Spleen (tissue), 11 donors: Measurements from ENCODE around the gene TYW5. TPM values are rescaled to one million over a fixed set of nuclear protein-coding genes. Genes with fewer than 3 reads are reported as not detected.
A peak's percentile ranks its signal among the peaks of the same experiment; 100 is the strongest.

Experiments
- DNase-seq: peaks from one replicate; pipeline ENCODE4 v3.0.0-alpha.2; 2020
- H3K27ac ChIP-seq, 8 donors: fragments of 200-600 bp; sonication (generic) in 7 of 8; 1 replicate in 4 of 8; 2 replicates in 4 of 8; pipeline versions ENCODE4 v1.5.0 to v1.8.0; 2016 to 2021; ENCODE audit warnings: inconsistent platforms in 4 of 8, mild to moderate bottlenecking in 4 of 8, moderate library complexity in 1 of 8
- H3K27me3 ChIP-seq, 7 donors: fragments of 200-600 bp; sonication (generic) in 6 of 7; replicated peaks in 1 of 7; 1 replicate in 4 of 7; 2 replicates in 3 of 7; pipeline versions ENCODE4 v1.5.0 to v1.8.0; 2016 to 2021; ENCODE audit warnings: inconsistent platforms in 3 of 7, mild to moderate bottlenecking in 1 of 7
- H3K36me3 ChIP-seq, 6 donors: fragments of 200-600 bp; sonication (generic) in 5 of 6; 1 replicate in 4 of 6; 2 replicates in 2 of 6; pipeline versions ENCODE4 v1.5.0 to v1.8.0; 2016 to 2021; ENCODE audit warnings: inconsistent platforms in 2 of 6
- H3K4me1 ChIP-seq, 6 donors: fragments of 200-600 bp; sonication (generic) in 5 of 6; 1 replicate in 3 of 6; 2 replicates in 3 of 6; pipeline versions ENCODE4 v1.5.0 to v1.8.0; 2016 to 2021; ENCODE audit warnings: inconsistent platforms in 3 of 6
- H3K4me3 ChIP-seq, 8 donors: fragments of 200-600 bp; sonication (generic) in 7 of 8; 1 replicate in 4 of 8; 2 replicates in 4 of 8; pipeline versions ENCODE4 v1.5.0 to v1.8.0; 2016 to 2021; ENCODE audit warnings: inconsistent platforms in 4 of 8, mild to moderate bottlenecking in 4 of 8, moderate library complexity in 2 of 8
- H3K9me3 ChIP-seq, 8 donors: fragments of 200-600 bp; sonication (generic) in 7 of 8; 1 replicate in 4 of 8; 2 replicates in 4 of 8; pipeline versions ENCODE4 v1.5.0 to v1.8.0; 2016 to 2021; ENCODE audit warnings: inconsistent platforms in 4 of 8
- POLR2A ChIP-seq, 3 donors: fragments of 450-650 bp; IDR thresholded peaks; one replicate each; pipeline ENCODE4 v1.5.1; 2017; ENCODE audit warnings: antibody characterized with exemption in 3 of 3, mild to moderate bottlenecking in 1 of 3
- POLR2AphosphoS5 ChIP-seq, 3 donors: sonication (generic); formaldehyde crosslinking; IDR thresholded peaks; one replicate each; pipeline ENCODE4 v1.5.1; 2017; ENCODE audit warnings: antibody characterized with exemption in 3 of 3
- WGBS, 5 donors: extraction: QIAGEN DNeasy Blood & Tissue Kit in 3 of 5; methylation state at CpG; one replicate each; pipeline versions ENCODE4 v1.1.5 to v1.1.7; 2013 to 2018; 5-methylcytosine and 5-hydroxymethylcytosine counted together
- intact Hi-C: fragments of 100-400 bp; cut with DNase I; formaldehyde crosslinking; loops from one replicate; pipeline ENCODE4 v1.15.0; 2023; ENCODE audit warnings: low total_unique reads
- polyA plus RNA-seq, 3 donors: library from polyadenylated mRNA; stranded (reverse); fragments of 200-250 nt; gene quantifications; one replicate each; pipeline ENCODE4 v1.2.1, GENCODE V29; 2013
- total RNA-seq, 7 donors: library from RNA; depleted of rRNA in 3 of 7; stranded (reverse); fragments of >200 nt in 3 of 7; fragmentation: NEBNext Ultra II Directional in 4 of 7; extraction: Animal tissue kit (Norgen Biotek cat#: 25700) in 4 of 7; gene quantifications; one replicate each; pipeline versions ENCODE4 v1.1.0 to v1.2.1, GENCODE V29; 2016 to 2021
- TF ChIP-seq, protein P1 (sequence below), 11 experiments: fragments of 200-600 bp in 7 of 11; fragments of 450-650 bp in 4 of 11; sonication (generic) in 4 of 11; IDR thresholded peaks in 8 of 11; conservative IDR thresholded peaks in 3 of 11; 1 replicate in 7 of 11; 2 replicates in 4 of 11; pipeline versions ENCODE4 v1.4.0 to v1.8.0; 2016 to 2021; ENCODE audit warnings: antibody characterized with exemption in 11 of 11, inconsistent platforms in 4 of 11, mild to moderate bottlenecking in 1 of 11
- donor health status: healthy with polysubstance abuse.
- donor health status: DM: no; HTN: no; CAD: no; lungs with moderate emphysema.
- donor health status: DM: no; HTN: no; CAD: no.
- donor health status: Bipolar disorder and iron deficiency.
- donor health status: healthy.
- donor health status: DM: no; HTN: no; CAD: no.
- donor health status: DM: yes; HTN: yes; CAD: no.

Gene TYW5
- total and polyA plus RNA-seq, 10 donors = 2.7 to 15.9 (median 10.1) TPM

DNA sequence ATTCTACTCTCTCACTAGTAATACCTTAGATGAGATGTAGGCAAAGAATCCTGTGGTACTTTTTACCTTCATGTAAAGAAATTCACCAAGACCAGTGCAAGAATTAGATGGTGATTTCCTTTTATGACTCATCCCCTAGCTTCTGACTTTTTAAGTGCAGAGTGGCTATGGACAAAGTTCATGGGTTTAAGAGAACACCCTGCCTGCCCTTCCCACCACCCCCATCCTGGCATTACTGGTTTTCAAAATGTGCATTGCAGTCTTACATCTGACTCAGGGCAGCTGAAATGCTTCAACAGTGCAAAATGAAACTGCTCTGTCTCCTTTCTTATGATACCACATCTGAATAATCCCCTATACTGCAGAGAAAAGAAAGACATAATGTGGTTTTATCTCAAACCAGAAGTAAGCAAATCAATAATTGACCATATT, 22.7 kb upstream of the TYW5 start:
- Histone ChIP-seq H3K4me1 (peaks cover 0 to 25% (median 8%) of the 10 kb centered on the region in 6 donors), H3K9me3 (peaks cover 0 to 5% (median 0%) of the 10 kb centered on the region in 8 donors), H3K36me3 (peaks cover 0 to 4% (median 0%) of the 10 kb centered on the region in 6 donors), H3K27ac (no peak overlapping the region), H3K27me3 (no peaks in the 10 kb centered on the region), H3K4me3 (no peak overlapping the region)
- no peak for DNase-seq
- TF ChIP-seq POLR2A (IDR thresholded peaks at IDR 0.05) (no peak), POLR2AphosphoS5 (IDR thresholded peaks at IDR 0.05) (no peak)
- TF ChIP-seq, protein P1, sequence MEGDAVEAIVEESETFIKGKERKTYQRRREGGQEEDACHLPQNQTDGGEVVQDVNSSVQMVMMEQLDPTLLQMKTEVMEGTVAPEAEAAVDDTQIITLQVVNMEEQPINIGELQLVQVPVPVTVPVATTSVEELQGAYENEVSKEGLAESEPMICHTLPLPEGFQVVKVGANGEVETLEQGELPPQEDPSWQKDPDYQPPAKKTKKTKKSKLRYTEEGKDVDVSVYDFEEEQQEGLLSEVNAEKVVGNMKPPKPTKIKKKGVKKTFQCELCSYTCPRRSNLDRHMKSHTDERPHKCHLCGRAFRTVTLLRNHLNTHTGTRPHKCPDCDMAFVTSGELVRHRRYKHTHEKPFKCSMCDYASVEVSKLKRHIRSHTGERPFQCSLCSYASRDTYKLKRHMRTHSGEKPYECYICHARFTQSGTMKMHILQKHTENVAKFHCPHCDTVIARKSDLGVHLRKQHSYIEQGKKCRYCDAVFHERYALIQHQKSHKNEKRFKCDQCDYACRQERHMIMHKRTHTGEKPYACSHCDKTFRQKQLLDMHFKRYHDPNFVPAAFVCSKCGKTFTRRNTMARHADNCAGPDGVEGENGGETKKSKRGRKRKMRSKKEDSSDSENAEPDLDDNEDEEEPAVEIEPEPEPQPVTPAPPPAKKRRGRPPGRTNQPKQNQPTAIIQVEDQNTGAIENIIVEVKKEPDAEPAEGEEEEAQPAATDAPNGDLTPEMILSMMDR (IDR thresholded peaks at IDR 0.05 in 8 of 11, conservative IDR thresholded peaks at IDR 0.05 in 3 of 11) = no peak
- intact Hi-C loops = loop anchor here (5.0 to 10.0 kb wide), 2 partner anchors 504 to 727 kb away; no protein-coding TSS in a partner anchor

DNA sequence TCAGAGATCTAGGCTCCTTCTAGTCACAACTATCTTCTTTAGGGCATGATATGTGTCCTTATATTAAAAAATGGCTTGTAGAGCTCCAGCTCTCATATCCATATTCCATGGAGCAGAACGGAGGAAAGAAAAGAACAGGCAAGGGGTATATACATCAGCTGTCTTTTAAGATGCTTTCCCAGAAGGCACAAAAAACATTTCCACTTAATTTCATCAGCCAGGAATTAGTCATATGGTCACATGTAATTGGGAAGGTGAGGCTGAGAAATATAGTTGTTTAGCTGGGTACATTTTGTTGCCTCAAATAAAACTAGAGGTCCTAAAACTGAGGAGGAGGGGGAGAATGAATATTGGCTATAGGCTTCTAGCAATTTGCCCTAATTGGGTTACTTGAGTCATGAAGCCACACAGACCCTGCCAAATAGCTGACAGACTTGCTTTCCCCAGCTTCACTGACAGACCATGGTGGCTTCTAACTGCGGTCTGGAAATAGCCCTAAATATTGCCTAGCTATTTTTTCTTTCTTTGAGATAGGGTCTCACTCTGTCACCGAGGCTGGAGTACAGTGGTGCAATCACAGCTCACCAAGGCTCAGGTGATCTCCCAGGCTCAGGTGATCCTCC, 20.1 kb upstream of the TYW5 start:
- Histone ChIP-seq H3K9me3 (peaks cover 0 to 5% (median 0%) of the 10 kb centered on the region in 8 donors), H3K4me1 (peaks cover 0 to 25% (median 8%) of the 10 kb centered on the region in 6 donors), H3K27me3 (no peaks in the 10 kb centered on the region), H3K27ac (no peak overlapping the region), H3K4me3 (no peak overlapping the region), H3K36me3 (peaks cover 0 to 5% (median 0%) of the 10 kb centered on the region in 6 donors)
- WGBS, 5 donors = 87 to 97% (median 91%) methylated on average over 3 of the region's 3 CpGs
- DNase-seq = no peak
- TF ChIP-seq POLR2AphosphoS5 (IDR thresholded peaks at IDR 0.05) (no peak), POLR2A (IDR thresholded peaks at IDR 0.05) (no peak)
- TF ChIP-seq, protein P1 (IDR thresholded peaks at IDR 0.05 in 8 of 11, conservative IDR thresholded peaks at IDR 0.05 in 3 of 11) = no peak
- intact Hi-C loops = loop anchor here (5.0 to 10.0 kb wide), 2 partner anchors 507 to 729 kb away; no protein-coding TSS in a partner anchor

DNA sequence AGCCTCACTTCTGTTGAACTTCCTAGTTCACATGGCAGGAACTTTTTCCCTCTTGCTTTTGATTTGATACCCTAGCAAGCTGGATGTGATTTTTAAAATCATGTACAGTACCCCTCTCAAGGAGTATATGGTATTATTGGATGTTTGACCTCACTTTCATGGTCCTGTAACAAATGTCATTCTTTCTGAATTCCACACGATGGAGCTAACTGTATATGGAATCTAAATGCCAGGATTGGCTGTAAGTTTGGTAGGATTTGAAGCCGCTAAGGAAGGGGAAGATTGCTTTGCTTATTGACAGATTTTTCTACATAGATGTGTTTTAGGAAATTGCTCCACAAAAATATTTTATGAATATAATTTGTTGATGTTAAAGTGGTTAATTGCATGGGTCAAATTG, 18.4 kb upstream of the TYW5 start:
- Histone ChIP-seq H3K4me1 (peaks cover 0 to 10% (median 0%) of the 10 kb centered on the region in 6 donors), H3K9me3 (peaks cover 0 to 5% (median 0%) of the 10 kb centered on the region in 8 donors), H3K27me3 (no peaks in the 10 kb centered on the region), H3K4me3 (no peak overlapping the region), H3K27ac (no peak overlapping the region), H3K36me3 (peaks cover 0 to 17% (median 2%) of the 10 kb centered on the region in 6 donors)
- intact Hi-C loops = loop anchor here (10.0 kb wide), 1 partner anchor 731 kb away; no protein-coding TSS in a partner anchor
- no peak for DNase-seq
- TF ChIP-seq, protein P1 (IDR thresholded peaks at IDR 0.05 in 8 of 11, conservative IDR thresholded peaks at IDR 0.05 in 3 of 11) = peak in 7 of 11 experiments; percentile 19 to 43 (median 34)
- TF ChIP-seq POLR2A (IDR thresholded peaks at IDR 0.05) = no peak
- no peak for TF ChIP-seq POLR2AphosphoS5 (IDR thresholded peaks at IDR 0.05)
- 36 to 46% (median 45%) methylated on average over 2 of the region's 2 CpGs for WGBS, 5 donors

DNA sequence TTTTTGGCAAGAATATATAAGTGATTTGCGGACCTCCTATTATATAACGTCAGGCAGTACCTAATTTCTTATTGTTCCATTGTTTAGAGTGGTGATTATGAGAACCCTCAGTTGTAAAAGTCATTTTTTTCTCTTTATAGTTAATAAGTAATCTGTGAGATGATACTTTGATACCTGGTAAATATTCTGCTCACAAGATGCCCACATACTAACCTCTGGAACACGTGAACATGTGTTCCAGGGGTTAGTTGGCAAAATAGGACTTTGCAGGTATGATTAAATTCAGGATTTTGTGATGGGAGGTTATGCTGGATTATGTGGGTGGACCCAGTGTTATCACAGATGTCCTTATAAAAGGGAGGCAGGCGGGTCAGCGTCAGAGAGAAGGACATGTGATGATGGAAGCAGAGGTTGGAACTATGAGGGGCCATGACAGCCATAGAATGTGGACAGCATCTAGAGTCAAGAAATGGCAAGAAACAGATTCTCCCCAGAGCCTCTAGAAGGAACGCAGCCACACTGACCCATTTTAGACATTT, 16.9 kb upstream of the TYW5 start:
- Histone ChIP-seq H3K27ac (no peak overlapping the region), H3K36me3 (peaks cover 0 to 24% (median 2%) of the 10 kb centered on the region in 6 donors), H3K27me3 (no peaks in the 10 kb centered on the region), H3K9me3 (peaks cover 0 to 5% (median 0%) of the 10 kb centered on the region in 8 donors), H3K4me1 (no peaks in the 10 kb centered on the region), H3K4me3 (no peak overlapping the region)
- no peak for DNase-seq
- 91 to 96% (median 92%) methylated on average over 6 of the region's 6 CpGs for WGBS, 5 donors
- TF ChIP-seq POLR2AphosphoS5 (IDR thresholded peaks at IDR 0.05) = no peak
- no peak for TF ChIP-seq POLR2A (IDR thresholded peaks at IDR 0.05)
- TF ChIP-seq, protein P1 (IDR thresholded peaks at IDR 0.05 in 8 of 11, conservative IDR thresholded peaks at IDR 0.05 in 3 of 11) = no peak
- intact Hi-C loops = loop anchor here (10.0 kb wide), 1 partner anchor 733 kb away; no protein-coding TSS in a partner anchor
